ENCODE results near the gene ZFP36. TPM values are rescaled to one million over a fixed set of nuclear protein-coding genes. Genes with fewer than 3 reads are reported as not detected.
A peak's percentile ranks its signal among the peaks of the same experiment; 100 is the strongest.

ZFP36 gene
- total RNA-seq, 1 donor from 2014 or later = 208 TPM

GRCh38 chr19:39381910-39382611 lies 24.6 kb upstream of the ZFP36 start:
- no peaks in the 10 kb centered on the region for H3K4me1 ChIP-seq
- intact Hi-C loops (cut with DNase I) = no loop called here
- H3K27me3 ChIP-seq (ENCODE audit: low read depth) = no peaks in the 10 kb centered on the region
- H3K9me3 ChIP-seq = no peaks in the 10 kb centered on the region
- no peak for ATAC-seq
- DNase-seq = no peak
- TF ChIP-seq CTCF (IDR thresholded peaks at IDR 0.05) = no peak
- H3K36me3 ChIP-seq = peaks cover 100% of the 10 kb centered on the region
- H3K27ac ChIP-seq = no peak overlapping the region
- no peak overlapping the region for H3K4me3 ChIP-seq

GRCh38 chr19:39382991-39383828 lies 23.4 kb upstream of the ZFP36 start:
- Histone ChIP-seq H3K4me1 (no peaks in the 10 kb centered on the region), H3K36me3 (peaks cover 100% of the 10 kb centered on the region), H3K27me3 (ENCODE audit: low read depth) (no peaks in the 10 kb centered on the region), H3K9me3 (no peaks in the 10 kb centered on the region), H3K4me3 (no peak overlapping the region), H3K27ac (no peak overlapping the region)
- DNase-seq (no peak), ATAC-seq (no peak)
- intact Hi-C loops (cut with DNase I) = no loop called here
- TF ChIP-seq CTCF (IDR thresholded peaks at IDR 0.05) = no peak

GRCh38 chr19:39384839-39385568 lies 21.6 kb upstream of the ZFP36 start:
- Histone ChIP-seq H3K27me3 (ENCODE audit: low read depth) (no peaks in the 10 kb centered on the region), H3K4me3 (no peak overlapping the region), H3K27ac (no peak overlapping the region), H3K9me3 (no peaks in the 10 kb centered on the region), H3K36me3 (peaks cover 98% of the 10 kb centered on the region), H3K4me1 (peaks cover 10% of the 10 kb centered on the region)
- DNase-seq (no peak), ATAC-seq (peak; percentile 8 to 29)
- intact Hi-C loops (cut with DNase I) = no loop called here
- no peak for TF ChIP-seq CTCF (IDR thresholded peaks at IDR 0.05)

DNA sequence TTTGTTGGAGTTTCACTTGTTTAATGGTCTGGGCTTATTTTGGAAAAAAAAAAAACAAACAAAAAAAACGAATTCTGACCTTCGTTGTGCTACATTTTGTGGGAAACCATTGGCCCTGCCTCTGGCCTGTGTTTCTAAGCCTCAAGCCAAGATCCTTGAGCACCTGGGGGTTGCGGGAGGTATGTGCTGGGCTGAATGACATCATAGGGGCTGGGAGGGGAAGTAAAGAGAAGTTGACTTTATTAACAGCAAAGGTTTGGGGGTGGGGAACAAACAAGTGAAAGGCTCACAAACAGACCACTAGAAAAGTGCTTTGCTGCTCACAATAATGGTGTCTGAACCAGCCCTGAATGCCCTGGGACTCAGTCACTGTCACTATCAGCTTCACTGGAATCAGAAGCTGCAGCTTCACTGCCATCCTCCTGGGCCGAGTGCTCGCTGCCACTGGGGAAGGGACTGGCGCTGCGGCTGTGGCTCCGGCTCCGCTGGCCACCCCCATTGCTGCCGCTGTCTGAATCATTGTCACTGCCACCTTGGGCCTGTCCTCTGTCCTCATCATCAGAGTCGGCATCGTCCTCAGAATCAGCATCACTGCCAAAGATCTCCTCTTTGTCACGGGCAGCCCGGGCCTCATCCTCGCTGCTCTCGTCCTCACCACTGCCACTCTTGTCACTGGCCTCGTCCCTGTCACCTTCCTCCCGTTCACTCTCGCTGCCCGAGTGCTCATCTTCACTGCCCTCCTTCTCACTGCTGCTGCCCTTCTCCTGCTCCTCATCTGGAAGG lies 20.8 kb upstream of the ZFP36 start:
- Histone ChIP-seq H3K36me3 (peaks cover 90% of the 10 kb centered on the region), H3K27me3 (ENCODE audit: low read depth) (no peaks in the 10 kb centered on the region), H3K9me3 (no peaks in the 10 kb centered on the region), H3K27ac (no peak overlapping the region), H3K4me1 (peaks cover 15% of the 10 kb centered on the region), H3K4me3 (no peak overlapping the region)
- no peak for DNase-seq
- ATAC-seq = no peak
- intact Hi-C loops (cut with DNase I) = no loop called here
- no peak for TF ChIP-seq CTCF (IDR thresholded peaks at IDR 0.05)

GRCh38 chr19:39386557-39386956 lies 20.1 kb upstream of the ZFP36 start:
- Histone ChIP-seq H3K27me3 (ENCODE audit: low read depth) (no peaks in the 10 kb centered on the region), H3K36me3 (peaks cover 82% of the 10 kb centered on the region), H3K4me3 (no peak overlapping the region), H3K9me3 (no peaks in the 10 kb centered on the region), H3K27ac (no peak overlapping the region), H3K4me1 (peaks cover 17% of the 10 kb centered on the region)
- intact Hi-C loops (cut with DNase I) = no loop called here
- DNase-seq = no peak
- ATAC-seq = no peak
- no peak for TF ChIP-seq CTCF (IDR thresholded peaks at IDR 0.05)
